Heart left ventricle (tissue), 16 donors: ENCODE data around the gene EDA. TPM values are rescaled to one million over a fixed set of nuclear protein-coding genes. Genes with fewer than 3 reads are reported as not detected.

Experiments
- ATAC-seq, 4 donors: fragments of 200-7000 bp; cut with Tn5 transposase; one replicate each; pipeline ENCODE4 v1.9.1; 2020 to 2022; ENCODE audit warnings: moderate library complexity in 4 of 4, mild to moderate bottlenecking in 3 of 4, moderate number of reproducible peaks in 1 of 4
- DNase-seq, 5 donors: peaks; one replicate each; pipeline ENCODE4 v3.0.0-alpha.2; 2020
- H3K27ac ChIP-seq, 12 donors: fragments of 200-600 bp; sonication (generic) in 4 of 12; one replicate each; pipeline versions ENCODE4 v1.5.0 to v1.8.0; 2016 to 2022; ENCODE audit warnings: mild to moderate bottlenecking in 2 of 12
- H3K27me3 ChIP-seq, 9 donors: fragments of 200-600 bp; sonication (generic) in 2 of 9; one replicate each; pipeline versions ENCODE4 v1.5.1 to v1.8.0; 2016 to 2022; ENCODE audit warnings: mild to moderate bottlenecking in 3 of 9
- H3K36me3 ChIP-seq, 9 donors: fragments of 200-600 bp; sonication (generic) in 2 of 9; one replicate each; pipeline versions ENCODE4 v1.5.0 to v1.8.0; 2018 to 2022; ENCODE audit warnings: mild to moderate bottlenecking in 2 of 9
- H3K4me1 ChIP-seq, 12 donors: fragments of 200-600 bp; sonication (generic) in 4 of 12; one replicate each; pipeline versions ENCODE4 v1.5.0 to v1.8.0; 2016 to 2022; ENCODE audit warnings: mild to moderate bottlenecking in 3 of 12
- H3K4me3 ChIP-seq, 12 donors: fragments of 200-600 bp; sonication (generic) in 4 of 12; one replicate each; pipeline versions ENCODE4 v1.5.0 to v1.8.0; 2017 to 2022; ENCODE audit warnings: mild to moderate bottlenecking in 9 of 12, moderate library complexity in 4 of 12
- H3K9me3 ChIP-seq, 12 donors: fragments of 200-600 bp; sonication (generic) in 4 of 12; one replicate each; pipeline versions ENCODE4 v1.5.0 to v1.8.0; 2016 to 2022; ENCODE audit warnings: mild to moderate bottlenecking in 1 of 12
- POLR2A ChIP-seq, 2 donors: fragments of 450-650 bp; IDR thresholded peaks; one replicate each; pipeline ENCODE4 v1.6.1; 2017; ENCODE audit warnings: antibody characterized with exemption in 2 of 2, mild to moderate bottlenecking in 2 of 2, moderate library complexity in 2 of 2
- WGBS, 4 donors: extraction: QIAGEN DNeasy Blood & Tissue Kit in 2 of 4; methylation state at CpG; one replicate each; pipeline versions ENCODE4 v1.1.5 to v1.1.7; 2013 to 2018; 5-methylcytosine and 5-hydroxymethylcytosine counted together
- intact Hi-C, 10 donors: fragments of 100-400 bp; cut with DNase I; formaldehyde crosslinking; loops; one replicate each; pipeline versions ENCODE4 v1.11.1 to v1.14.2; 2022
- polyA plus RNA-seq, 2 donors: library from polyadenylated mRNA; stranded (reverse); fragments of 200-250 nt; gene quantifications; one replicate each; pipeline ENCODE4 v1.2.3, GENCODE V29; 2013
- total RNA-seq, 9 donors: library from RNA; depleted of rRNA in 2 of 9; stranded (reverse); fragments of >200 nt in 2 of 9; fragmentation: NEBNext Ultra II Directional in 3 of 9; extraction: Animal tissue kit (Norgen Biotek cat#: 25700) in 3 of 9; gene quantifications; one replicate each; pipeline versions ENCODE4 v1.1.0 to v1.2.4, GENCODE V29; 2016 to 2023
- TF ChIP-seq, protein P1 (sequence below), 12 donors: fragments of 200-600 bp; sonication (generic) in 4 of 12; IDR thresholded peaks; one replicate each; pipeline versions ENCODE4 v1.5.0 to v1.8.0; 2018 to 2022; ENCODE audit warnings: antibody characterized with exemption in 12 of 12, mild to moderate bottlenecking in 5 of 12
- donor health status: ischemic (EF 13 %, LVEDD 7.1; RV severe dilation, severe dysfunction).
- donor health status: healthy with polysubstance abuse.
- donor health status: DM: no; HTN: yes; CAD: no.
- donor health status: DM: no; HTN: no; CAD: no.
- donor health status: ischemic (EF 25% LVEDD 6.9; RV normal size, moderate dysfunction).
- donor health status: ischemic (EF 25% LVEDD 5.7; RV mildly dilated, moderate dysfunction).
- donor health status: healthy.
- donor health status: DM: yes; HTN: yes; CAD: no.
- donor health status: ischemic (EF 35%, LVEDD 5.7; RV mildly dilated, moderate dysfunction).
- donor health status: nonischemic (EF 11% LVEDD 7.7; RV severe dilation, severe dysfunction).
- donor health status: DM: yes; HTN: yes; CAD: no.
- donor health status: PGD.
- donor health status: ischemic (EF 29% LVEDD 5.4; RV normal size, mild dysfunction).
- donor health status: nonischemic (EF 23%, LVEDD 6.1; RV moderate dilation, normal function).

The EDA gene
- total and polyA plus RNA-seq, 11 donors: 2.1 to 13.6 (median 6.3) TPM

DNA sequence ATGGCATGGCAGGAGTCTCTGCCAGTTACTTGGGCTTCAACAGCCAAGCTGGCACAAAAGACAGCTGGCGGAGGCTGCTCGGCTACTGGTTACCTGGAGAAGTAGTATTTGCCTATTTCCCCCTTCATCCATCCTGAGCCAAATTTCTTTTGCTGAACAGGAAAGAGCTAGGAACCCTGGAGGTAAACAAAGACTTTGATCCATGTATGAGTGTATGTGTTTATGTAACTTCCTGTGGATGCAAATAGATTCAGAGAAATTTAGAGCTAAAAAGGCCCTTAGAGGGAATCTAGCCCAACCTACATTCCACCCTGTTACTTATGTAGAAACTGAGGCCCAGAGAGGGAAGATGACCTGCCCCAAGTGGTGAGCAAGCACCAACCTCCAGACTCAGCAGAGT, 422.6 kb downstream of the EDA start:
- H3K27ac ChIP-seq: no peak overlapping the region
- intact Hi-C loops: loop anchor here in 6 of 10 donors (5.0 to 10.0 kb wide), 4 partner anchors 59 to 614 kb away; partner anchors contain the start of gene EDA (in 5 of the 6)
- no peaks in the 10 kb centered on the region for H3K27me3 ChIP-seq
- H3K9me3 ChIP-seq: no peaks in the 10 kb centered on the region
- 79 to 92% (median 85%) methylated on average over 2 of the region's 2 CpGs for WGBS, 4 donors
- H3K4me3 ChIP-seq: no peak overlapping the region
- H3K36me3 ChIP-seq: no peaks in the 10 kb centered on the region
- TF ChIP-seq POLR2A (IDR thresholded peaks at IDR 0.05): no peak
- TF ChIP-seq, protein P1, sequence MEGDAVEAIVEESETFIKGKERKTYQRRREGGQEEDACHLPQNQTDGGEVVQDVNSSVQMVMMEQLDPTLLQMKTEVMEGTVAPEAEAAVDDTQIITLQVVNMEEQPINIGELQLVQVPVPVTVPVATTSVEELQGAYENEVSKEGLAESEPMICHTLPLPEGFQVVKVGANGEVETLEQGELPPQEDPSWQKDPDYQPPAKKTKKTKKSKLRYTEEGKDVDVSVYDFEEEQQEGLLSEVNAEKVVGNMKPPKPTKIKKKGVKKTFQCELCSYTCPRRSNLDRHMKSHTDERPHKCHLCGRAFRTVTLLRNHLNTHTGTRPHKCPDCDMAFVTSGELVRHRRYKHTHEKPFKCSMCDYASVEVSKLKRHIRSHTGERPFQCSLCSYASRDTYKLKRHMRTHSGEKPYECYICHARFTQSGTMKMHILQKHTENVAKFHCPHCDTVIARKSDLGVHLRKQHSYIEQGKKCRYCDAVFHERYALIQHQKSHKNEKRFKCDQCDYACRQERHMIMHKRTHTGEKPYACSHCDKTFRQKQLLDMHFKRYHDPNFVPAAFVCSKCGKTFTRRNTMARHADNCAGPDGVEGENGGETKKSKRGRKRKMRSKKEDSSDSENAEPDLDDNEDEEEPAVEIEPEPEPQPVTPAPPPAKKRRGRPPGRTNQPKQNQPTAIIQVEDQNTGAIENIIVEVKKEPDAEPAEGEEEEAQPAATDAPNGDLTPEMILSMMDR (IDR thresholded peaks at IDR 0.05): no peak
- no peaks in the 10 kb centered on the region for H3K4me1 ChIP-seq
- DNase-seq: no peak
- no peak for ATAC-seq

DNA sequence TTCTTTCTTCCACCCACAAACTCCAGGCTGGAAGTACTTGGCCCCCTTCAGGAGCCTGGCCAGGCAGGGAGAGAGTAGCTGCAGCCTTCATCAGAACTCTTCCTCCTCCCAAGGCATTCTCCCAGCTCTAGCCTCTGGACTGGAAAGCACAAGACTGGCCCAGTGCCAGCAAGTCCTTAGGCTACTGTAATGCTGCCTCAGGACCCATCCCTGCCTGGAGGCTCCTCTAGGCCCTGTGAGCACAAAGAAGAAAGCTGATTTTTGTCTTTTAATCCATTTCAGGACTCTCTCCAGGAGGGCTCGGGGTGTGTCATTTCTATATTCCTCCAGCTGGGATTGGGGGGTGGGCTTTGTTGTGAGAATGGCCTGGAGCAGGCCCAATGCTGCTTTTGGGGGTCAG, 423.0 kb downstream of the EDA start:
- no peak for TF ChIP-seq POLR2A (IDR thresholded peaks at IDR 0.05)
- Histone ChIP-seq H3K27me3 (no peaks in the 10 kb centered on the region), H3K4me3 (no peak overlapping the region), H3K36me3 (no peaks in the 10 kb centered on the region), H3K4me1 (no peaks in the 10 kb centered on the region), H3K27ac (no peak overlapping the region), H3K9me3 (no peaks in the 10 kb centered on the region)
- ATAC-seq (no peak), DNase-seq (no peak)
- 81 to 100% (median 94%) methylated on average over 1 of the region's 1 CpG for WGBS, 4 donors
- intact Hi-C loops: loop anchor here in 6 of 10 donors (5.0 to 10.0 kb wide), 4 partner anchors 58 to 614 kb away; partner anchors contain the start of gene EDA (in 5 of the 6)

DNA sequence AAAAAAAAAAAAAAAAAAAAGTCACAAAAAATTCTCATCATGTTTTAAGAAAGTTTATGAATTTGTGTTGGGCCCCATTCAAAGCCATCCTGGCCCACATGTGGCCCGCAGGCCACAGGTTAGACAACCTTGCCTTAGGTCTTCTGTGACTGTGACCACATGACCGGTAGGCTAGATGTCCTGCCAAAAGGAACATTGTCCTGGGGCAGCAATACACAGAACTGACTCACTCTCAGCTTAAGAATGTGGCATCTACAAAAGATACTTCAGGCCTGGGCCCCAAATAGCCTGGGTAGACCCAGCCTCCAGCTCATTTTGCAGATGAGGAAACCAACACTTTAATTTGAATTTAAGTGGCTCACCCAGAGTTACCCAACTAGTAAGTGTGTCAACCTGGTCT, 423.8 kb downstream of the EDA start:
- DNase-seq (no peak), ATAC-seq (no peak)
- TF ChIP-seq, protein P1 (IDR thresholded peaks at IDR 0.05): no peak
- no peak for TF ChIP-seq POLR2A (IDR thresholded peaks at IDR 0.05)
- H3K4me3 ChIP-seq: no peak overlapping the region
- 86 to 94% (median 89%) methylated on average over 2 of the region's 2 CpGs for WGBS, 4 donors
- peaks cover 0 to under 1% (median 0%) of the 10 kb centered on the region in 9 donors for H3K27me3 ChIP-seq
- H3K4me1 ChIP-seq: no peaks in the 10 kb centered on the region
- H3K27ac ChIP-seq: no peak overlapping the region
- H3K36me3 ChIP-seq: no peaks in the 10 kb centered on the region
- H3K9me3 ChIP-seq: no peaks in the 10 kb centered on the region
- intact Hi-C loops: loop anchor here in 6 of 10 donors (5.0 to 10.0 kb wide), 4 partner anchors 58 to 615 kb away; partner anchors contain the start of gene EDA (in 5 of the 6)

DNA sequence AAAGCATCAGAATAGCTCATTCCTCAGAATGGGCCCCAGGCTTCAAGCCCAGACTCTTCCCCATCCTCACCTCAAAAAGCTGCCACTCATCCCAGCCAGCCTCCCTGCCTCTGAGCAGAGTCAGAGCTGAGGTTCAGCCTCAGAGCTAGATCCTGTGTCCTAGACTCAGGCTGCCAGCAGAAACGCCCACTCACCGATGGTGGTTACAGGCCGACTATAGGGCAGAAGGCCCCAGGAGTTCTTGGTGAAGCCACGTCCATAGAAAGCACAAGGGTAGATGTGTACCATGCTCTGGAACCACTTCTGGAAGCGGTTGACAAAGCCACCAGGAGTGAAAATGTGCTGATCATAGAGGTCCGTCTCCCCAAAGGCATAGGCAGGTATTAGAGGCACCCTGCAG, 426.1 kb downstream of the EDA start:
- no peak for DNase-seq
- Histone ChIP-seq H3K9me3 (no peaks in the 10 kb centered on the region), H3K4me1 (no peaks in the 10 kb centered on the region), H3K4me3 (no peak overlapping the region), H3K27ac (no peak overlapping the region), H3K36me3 (no peaks in the 10 kb centered on the region), H3K27me3 (peaks cover 0 to 2% (median 0%) of the 10 kb centered on the region in 9 donors)
- TF ChIP-seq POLR2A (IDR thresholded peaks at IDR 0.05): no peak
- TF ChIP-seq, protein P1 (IDR thresholded peaks at IDR 0.05): no peak
- WGBS, 4 donors: 70 to 95% (median 85%) methylated on average over 6 of the region's 6 CpGs
- ATAC-seq: no peak
- intact Hi-C loops: no loop called here
